GM19043 (cell line): ENCODE data around the gene INSYN2B.

ENCODE experiments used
- ATAC-seq: cut with Tn5 transposase; IDR thresholded peaks from one replicate; pipeline ENCODE4 v1.9.1; 2021; ENCODE audit warnings: low read depth; ENCODE audit not compliant: unreplicated experiment

Gene INSYN2B

GRCh38 chr5:169938439-169938838 is 41.9 kb downstream of the INSYN2B start:
- no peak for ATAC-seq

- no peak for ATAC-seq
Measured at GRCh38 chr5:169935762-169936161, 44.5 kb downstream of the INSYN2B start.

GRCh38 chr5:169934990-169935389 is 45.3 kb downstream of the INSYN2B start:
- no peak for ATAC-seq

DNA sequence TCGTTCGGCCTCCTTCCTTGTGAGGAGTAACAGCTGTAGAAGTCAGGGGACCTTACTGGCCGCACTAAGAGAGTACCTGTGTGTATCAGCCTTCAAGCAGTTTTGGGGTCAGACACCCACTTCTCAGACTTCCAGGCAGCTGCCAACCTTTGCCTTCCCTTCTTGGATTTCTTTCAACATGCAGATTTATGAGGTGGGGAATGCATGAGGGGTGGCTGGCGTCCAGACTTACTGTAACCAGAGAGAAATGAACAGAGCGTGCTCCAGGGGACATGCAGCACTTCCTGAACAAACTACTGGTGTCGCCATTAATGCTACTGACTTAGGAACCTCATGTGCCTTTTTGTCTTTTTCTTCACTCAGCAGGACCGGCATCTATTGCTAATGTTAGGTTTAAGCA is 46.7 kb downstream of the INSYN2B start:
- ATAC-seq: no peak

DNA sequence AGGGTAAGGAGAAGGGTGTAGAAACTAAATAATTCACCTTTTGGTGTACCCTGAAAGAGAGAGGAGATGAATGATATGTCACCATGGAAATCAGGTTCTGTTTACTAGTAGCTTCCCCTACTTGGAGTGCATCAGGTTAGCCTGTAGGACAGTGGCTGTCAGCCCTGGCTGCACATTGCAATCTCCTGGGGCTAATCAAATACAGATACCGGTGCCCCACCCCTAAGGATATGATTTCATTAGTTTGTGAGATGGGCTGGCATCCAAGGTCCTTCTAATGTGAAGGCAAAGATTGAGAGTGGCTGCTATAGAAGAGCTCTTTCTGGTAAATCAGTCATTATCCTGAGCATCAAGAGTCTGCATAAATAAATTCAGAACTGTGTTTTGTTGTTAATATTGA is 47.2 kb downstream of the INSYN2B start:
- ATAC-seq: no peak

DNA sequence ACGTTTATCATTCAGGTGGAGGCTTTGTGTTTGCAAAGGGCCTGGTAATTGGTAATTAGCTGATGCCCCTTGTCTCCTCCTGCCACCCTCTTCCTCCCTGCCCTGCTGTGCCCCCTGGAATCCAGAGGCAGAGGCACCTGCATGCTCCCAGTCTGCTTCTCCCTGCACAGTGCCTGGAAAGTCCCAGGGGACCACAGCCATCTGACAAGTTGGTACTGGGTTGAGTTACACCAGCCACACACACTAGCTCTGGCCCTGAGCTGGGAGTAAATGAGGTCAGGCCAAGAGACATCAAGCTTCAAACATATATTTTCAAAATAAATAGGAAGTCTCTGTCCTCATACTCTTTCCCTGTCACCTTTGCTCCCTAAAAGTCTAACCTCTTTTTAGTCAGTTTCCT is 56.3 kb downstream of the INSYN2B start:
- no peak for ATAC-seq

- no peak for ATAC-seq
Measured at GRCh38 chr5:169922474-169922873, 57.8 kb downstream of the INSYN2B start.

GRCh38 chr5:169921949-169922348 is 58.3 kb downstream of the INSYN2B start:
- no peak for ATAC-seq

DNA sequence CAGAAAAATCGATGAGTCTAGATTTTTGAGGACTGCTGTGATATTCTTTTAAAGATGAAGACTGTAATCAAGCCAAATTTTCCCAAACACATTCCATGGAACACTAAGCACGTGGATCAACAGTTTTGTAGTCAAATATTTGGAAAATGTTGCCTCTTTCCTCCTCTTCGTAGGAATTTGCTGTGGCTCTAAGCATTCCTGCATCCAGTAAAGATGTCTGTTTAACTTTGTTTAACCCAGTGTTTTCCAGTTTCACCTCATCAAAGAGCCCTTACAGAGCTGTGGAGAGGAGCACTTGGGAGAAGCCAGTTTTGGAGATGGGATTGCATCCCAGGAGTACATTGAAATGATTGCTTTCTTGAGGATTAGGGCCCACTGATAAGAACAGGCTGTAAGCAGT is 58.9 kb downstream of the INSYN2B start:
- no peak for ATAC-seq

- ATAC-seq: no peak
Measured at GRCh38 chr5:169920474-169920873, 59.8 kb downstream of the INSYN2B start.

DNA sequence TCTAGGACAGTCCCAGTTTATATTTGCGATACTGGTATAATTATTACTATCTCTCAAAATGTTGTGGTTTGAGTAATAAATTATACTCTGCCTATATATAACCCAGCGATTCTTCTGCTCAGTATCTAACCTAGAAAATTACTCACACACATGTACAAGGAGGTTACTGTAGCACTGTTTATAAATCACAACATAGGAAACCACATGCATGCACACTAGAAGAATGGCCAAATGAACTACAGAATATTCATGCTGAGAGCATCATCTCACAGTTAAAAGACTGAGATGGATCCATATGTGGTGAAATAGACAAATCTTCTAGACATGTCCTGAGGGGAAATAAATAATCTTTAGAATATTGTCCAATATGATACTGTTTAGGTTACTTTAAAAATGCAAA is 62.1 kb downstream of the INSYN2B start:
- no peak for ATAC-seq

DNA sequence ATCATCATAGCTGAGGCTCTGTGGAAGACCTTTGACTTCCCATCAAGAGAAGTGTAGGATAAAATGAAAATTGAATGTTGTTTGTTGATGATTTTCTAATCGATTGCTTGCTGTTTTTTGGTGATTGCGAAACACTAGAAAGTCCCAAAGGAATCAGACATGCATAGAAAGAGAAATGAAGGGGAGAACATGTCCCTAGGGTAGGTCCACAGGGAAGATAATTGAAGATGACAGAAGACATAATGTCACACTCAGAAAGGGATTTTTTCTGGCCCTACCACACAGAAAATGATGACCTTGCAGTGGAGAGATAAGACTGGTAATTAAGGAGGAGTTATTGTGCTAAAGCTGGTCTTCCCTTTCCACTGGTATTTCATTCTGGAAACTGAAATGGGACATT is 62.8 kb downstream of the INSYN2B start:
- ATAC-seq: no peak

DNA sequence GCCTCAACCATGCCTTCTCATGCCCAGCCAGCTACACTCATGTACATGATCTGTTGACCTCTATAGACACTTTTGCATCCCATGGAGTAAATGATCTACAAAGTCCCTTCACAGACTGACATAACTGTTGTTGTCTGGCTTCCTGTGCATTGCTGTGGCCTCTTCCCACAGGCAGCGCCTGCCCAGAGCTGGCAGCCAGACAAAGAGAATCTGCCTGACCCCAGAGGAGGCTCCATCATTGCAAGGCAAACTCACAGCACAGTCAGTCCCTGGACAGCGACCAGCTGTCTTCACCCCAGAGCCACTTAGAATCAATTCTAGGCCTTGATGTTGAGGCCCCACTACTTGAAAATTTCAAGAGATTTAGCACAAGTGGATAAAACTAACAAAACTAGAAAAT is 65.5 kb downstream of the INSYN2B start:
- peak; percentile 75 for ATAC-seq

GRCh38 chr5:169913479-169913878 is 66.8 kb downstream of the INSYN2B start:
- no peak for ATAC-seq

DNA sequence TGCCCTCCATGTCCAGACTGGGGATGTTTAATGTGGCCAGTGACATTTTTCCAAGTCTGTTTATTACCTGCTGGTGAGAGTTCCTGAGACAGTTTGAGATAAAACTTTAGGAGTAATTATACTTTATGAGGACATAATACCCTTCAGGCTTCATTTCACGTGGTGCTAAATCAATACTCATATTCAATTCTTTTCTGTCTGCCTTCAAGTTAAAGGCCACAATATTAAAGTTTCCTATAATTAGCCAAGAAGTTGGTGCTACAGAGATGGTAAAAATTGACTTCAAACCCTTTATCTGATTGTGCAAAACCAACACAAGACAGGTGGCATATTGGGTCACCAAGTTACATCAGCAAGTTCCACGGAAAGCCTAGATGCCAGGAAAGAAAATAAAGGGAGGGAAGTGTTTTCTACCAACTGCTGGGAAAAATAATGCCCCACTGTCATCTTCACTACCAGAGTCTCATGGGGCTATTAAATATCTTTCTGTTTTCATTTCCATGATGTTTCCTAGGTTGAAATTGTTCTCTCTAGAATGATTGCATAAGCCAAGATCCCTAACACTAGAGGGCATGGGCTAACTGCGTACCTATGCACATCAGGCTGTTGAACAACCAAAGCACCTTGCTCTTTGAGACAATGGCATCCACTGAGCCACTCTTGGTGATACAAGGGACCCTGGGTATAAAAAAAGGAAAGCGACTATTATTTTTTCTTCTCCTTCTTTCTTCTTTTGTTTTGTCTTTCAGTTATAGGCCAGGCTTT is 68.7 kb downstream of the INSYN2B start:
- ATAC-seq: no peak

DNA sequence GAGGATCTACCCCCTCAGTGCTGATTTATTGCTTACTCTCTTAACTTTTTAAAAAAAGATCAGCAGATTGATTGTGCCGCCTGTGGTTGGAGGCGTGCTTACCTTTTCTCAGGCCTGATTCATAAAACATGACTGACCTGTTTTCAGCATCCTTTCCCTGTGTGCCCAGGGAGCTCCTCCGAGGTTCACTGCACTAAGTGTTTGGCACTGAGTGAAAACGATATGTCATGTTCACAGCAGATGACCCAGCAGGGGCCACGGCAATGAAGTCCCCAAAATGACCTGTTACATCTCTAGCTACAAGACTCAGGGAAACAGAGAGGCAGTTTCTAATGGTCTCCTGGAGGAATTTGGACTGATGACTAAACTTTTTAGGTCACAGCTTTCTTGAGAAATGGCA is 69.9 kb downstream of the INSYN2B start:
- no peak for ATAC-seq

GRCh38 chr5:169909945-169910344 is 70.3 kb downstream of the INSYN2B start:
- ATAC-seq: no peak

- no peak for ATAC-seq
Measured at GRCh38 chr5:169908864-169909263, 71.4 kb downstream of the INSYN2B start.

- no peak for ATAC-seq
Measured at GRCh38 chr5:169906745-169907649, 73.3 kb downstream of the INSYN2B start.

DNA sequence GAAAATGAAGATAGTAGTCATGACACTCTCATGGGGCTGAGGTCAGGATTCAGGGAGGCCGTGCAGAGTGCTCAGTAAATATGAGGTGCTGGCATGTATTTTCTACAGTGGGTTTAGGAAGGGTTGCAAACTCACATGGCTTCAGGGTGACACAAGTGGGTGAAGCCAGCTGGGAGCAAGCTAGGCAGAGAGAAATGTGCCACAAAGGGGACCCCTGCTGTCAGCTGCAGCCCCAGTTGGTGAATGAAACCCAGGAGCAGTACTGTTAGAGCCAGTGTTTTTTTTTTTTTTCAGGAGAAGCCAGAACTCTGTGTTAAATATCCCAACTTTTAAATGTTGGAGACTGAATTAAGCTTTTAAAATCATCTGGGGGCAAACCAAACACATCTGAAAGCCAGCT is 75.3 kb downstream of the INSYN2B start:
- ATAC-seq: no peak

- ATAC-seq: no peak
Measured at GRCh38 chr5:169904508-169904907, 75.8 kb downstream of the INSYN2B start.

- no peak for ATAC-seq
Measured at GRCh38 chr5:169904059-169904458, 76.2 kb downstream of the INSYN2B start.
